ENCODE results near the gene TK2.

Gene TK2

GRCh38 chr16:66483689-66484452 is 66.1 kb downstream of the TK2 start:
- peak; percentile 44 for DNase-seq (ENCODE audit: low read depth)

- no peak for DNase-seq (ENCODE audit: low read depth)
Observed at GRCh38 chr16:66481943-66482390, 68.0 kb downstream of the TK2 start.

GRCh38 chr16:66481081-66481942 is 68.6 kb downstream of the TK2 start:
- no peak for DNase-seq (ENCODE audit: low read depth)

GRCh38 chr16:66480265-66481080 is 69.4 kb downstream of the TK2 start:
- DNase-seq (ENCODE audit: low read depth), result no peak

DNA sequence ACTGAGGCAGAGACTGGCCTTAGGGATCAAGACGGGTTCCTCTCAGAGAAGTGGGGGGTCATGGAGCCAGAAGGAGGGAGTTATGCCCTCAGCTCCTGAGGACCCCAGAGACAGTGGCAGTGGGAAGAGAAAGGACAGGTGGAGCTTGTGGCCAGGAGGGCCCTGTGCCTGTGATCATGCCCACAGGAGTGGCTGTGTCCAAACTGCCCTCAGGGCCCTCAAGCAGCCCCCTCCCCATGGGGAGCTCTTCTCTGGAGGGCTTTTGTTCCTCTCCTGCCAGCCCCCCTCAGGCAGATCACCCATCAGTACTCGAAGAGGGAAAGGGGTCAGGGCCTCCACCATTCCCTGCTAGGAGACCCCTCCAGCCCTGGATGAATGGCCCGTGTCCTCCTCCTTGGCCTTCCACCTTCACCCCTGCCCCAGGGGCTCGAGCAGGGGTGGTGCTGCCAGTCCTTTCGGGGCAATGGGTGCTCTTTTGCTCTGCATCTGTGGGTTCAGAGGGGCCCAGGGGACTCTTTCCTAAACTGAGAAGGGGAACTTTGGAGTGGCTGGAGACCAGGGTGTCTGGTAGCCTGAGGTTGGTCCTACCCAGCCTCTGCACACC is 70.2 kb downstream of the TK2 start:
- no peak for DNase-seq (ENCODE audit: low read depth)

DNA sequence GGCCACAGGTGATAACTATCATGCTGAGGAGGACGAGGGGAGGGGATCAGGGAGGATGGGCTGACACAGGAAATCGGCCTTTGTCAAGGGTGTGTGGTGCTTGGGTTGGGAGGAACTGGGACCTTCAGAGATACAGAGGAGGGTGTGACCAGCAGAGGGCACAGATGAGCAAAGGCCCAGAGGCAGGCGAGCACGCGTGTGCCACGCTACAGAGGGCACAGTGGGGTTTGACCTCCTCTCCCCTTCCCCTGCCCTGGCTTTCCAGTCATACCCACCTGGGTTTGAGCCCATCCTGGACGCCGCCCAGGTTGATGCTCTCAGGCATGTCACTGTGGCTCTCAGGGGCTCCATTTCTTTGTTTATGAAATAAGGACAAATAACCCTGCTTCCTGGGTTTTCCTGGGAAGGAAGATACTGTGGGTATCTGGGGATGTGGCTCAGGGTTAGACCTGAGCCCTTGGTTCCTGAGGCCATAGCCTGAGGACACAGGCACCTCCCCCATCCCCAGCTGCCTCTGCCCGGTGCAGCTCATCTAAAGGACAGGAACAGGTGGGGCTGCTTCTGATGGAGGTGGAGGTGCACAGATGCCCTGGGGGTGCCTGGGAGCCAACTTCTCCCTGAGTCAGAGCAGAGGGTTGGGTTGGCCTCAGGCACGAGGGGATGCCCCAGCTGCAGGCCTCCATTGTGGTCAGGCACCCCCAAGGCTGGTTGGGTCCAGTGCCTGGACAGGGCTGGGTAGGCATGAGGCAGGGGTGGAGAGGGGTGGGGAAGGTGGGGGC is 71.0 kb downstream of the TK2 start:
- DNase-seq (ENCODE audit: low read depth), result peak; percentile 45

- DNase-seq (ENCODE audit: low read depth), result no peak
Observed at GRCh38 chr16:66477028-66477515, 72.8 kb downstream of the TK2 start.

- no peak for DNase-seq (ENCODE audit: low read depth)
Observed at GRCh38 chr16:66476328-66477027, 73.4 kb downstream of the TK2 start.

DNA sequence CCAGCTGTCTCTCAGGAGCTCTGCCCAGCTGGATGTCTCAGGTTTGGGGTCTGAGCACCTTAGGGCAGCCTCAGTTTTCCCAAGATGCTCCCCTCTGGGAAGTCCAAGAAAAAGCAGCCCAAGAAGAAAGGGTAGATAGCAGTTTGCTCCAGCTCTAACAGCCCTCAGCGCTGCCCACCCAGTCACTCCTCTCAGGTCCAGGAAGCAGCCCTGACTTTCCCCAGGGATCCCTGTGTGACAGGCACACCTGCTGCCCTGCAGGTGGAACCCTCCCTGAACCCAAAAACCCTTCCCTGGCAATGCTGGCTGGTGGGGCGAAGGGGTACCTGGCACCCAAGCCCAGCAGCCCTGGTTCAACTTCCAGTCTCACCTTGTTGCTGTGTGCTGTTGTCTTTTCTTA is 74.7 kb downstream of the TK2 start:
- no peak for DNase-seq (ENCODE audit: low read depth)

DNA sequence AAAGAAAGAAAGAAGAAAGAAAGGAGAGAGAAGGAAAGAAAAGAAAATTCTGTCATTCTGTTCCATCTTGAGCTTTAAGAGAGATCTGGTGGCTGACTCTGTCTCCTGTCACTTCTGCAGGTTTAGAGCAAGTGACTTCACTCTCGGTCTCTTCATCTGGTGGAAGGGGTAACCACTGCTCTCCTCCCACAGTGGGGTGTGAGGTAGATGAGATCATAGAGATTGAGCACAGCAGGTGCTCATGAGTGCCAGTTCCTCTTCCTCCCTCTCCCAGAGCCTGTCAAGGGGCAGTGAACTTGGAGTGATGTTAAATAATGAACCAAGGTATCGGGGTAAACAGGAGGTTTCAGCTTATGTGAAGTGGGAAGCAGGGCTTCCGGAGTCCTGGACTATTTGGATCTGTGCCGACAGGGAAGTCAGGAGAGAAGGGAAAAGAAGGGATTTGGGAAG is 75.1 kb downstream of the TK2 start:
- no peak for DNase-seq (ENCODE audit: low read depth)

GRCh38 chr16:66473654-66474519 is 76.0 kb downstream of the TK2 start:
- no peak for DNase-seq (ENCODE audit: low read depth)

- DNase-seq (ENCODE audit: low read depth), result no peak
Observed at GRCh38 chr16:66473051-66473571, 76.8 kb downstream of the TK2 start.

DNA sequence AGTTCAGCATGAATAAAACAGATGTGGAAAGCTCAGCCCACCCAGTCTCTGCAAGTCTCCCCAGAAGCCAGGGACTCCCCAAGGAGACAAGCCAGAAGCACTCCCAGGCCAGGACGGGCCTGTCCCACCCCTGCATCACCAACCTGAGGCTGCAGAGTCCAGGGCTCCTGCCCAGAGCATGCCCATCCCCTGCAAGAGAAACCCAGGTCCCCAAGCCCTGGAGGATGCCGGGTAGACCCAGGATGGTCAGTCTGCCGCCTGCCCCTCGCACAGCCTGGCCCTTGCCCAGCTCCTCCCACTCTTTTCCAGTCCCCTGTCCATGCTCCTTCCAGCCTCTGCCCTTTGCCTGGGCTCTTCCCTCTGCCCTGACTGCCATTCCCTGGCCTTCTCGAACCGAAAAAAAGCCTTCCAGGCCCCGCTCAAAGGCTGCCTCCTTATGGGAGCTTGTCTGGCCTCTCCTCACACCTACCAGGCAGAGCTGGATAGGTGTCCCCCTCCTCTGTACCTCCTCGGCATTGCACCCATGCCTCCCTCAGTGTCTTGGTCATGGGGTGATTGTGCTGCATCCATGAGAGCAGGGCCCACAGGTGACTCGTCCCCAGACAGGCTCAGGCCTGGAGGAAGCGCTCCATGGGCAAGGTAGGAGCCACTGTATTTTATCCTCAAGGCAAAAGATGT is 78.1 kb downstream of the TK2 start:
- no peak for DNase-seq (ENCODE audit: low read depth)

- no peak for DNase-seq (ENCODE audit: low read depth)
Observed at GRCh38 chr16:66471264-66471663, 78.7 kb downstream of the TK2 start.

DNA sequence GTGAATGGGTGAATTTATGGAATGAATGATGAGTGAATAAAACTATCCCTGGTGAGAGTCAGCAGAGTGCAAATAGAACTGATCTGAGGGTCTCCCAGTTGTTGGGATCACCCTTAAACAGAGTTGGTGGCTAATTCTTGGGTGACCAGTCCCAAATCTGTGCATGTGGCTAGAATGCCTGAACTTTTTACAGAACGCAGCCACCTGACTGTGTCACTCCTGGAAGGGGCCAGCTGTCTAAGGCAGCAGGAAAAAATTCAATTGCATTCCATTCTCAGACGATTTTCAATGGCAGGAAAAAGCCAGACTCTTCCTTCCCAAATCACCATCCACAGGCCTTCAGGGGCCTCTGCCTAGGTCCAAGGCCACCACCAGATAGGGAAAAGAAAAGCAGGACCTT is 79.4 kb downstream of the TK2 start:
- DNase-seq (ENCODE audit: low read depth), result no peak

DNA sequence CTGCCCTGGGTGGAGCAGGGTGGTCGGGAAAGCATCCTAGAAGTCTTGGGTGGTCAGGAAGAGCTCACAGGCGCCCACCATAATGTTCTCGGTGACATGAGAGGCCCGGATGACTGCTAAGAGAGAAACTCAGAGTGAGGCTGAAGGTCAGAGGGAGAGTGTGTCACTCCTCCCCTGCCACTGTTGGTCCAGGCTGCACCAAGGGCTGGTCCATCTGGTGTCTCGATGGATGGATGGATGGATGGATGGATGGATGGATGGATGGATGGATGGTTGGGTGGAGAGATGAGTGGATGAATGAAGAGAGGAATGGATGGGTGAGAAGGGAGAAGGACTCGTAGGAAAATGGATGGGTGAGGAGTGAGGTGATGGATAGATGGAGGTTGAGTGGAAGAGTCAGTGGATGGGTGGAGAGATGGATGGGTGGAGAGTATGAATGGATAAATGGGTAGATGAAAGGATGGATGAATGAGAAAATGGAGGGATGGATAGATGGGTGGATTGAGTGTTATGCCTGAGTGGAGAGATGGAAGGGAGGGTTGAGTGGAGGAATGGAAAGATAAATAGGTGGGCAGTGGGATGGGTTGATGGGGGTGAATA is 79.9 kb downstream of the TK2 start:
- no peak for DNase-seq (ENCODE audit: low read depth)

GRCh38 chr16:66469291-66469946 is 80.5 kb downstream of the TK2 start:
- DNase-seq (ENCODE audit: low read depth), result no peak
